ENCODE data around the gene ZNF225. TPM values are rescaled to one million over a fixed set of nuclear protein-coding genes. Genes with fewer than 3 reads are reported as not detected.

The ZNF225 gene
- total RNA-seq (1 to 10 TPM; 2.3 to 4.5 TPM), polyA plus RNA-seq (1 to 10 TPM in 1 of 2 donors, under 1 TPM in 1; 0.88 to 1.1 TPM)

DNA sequence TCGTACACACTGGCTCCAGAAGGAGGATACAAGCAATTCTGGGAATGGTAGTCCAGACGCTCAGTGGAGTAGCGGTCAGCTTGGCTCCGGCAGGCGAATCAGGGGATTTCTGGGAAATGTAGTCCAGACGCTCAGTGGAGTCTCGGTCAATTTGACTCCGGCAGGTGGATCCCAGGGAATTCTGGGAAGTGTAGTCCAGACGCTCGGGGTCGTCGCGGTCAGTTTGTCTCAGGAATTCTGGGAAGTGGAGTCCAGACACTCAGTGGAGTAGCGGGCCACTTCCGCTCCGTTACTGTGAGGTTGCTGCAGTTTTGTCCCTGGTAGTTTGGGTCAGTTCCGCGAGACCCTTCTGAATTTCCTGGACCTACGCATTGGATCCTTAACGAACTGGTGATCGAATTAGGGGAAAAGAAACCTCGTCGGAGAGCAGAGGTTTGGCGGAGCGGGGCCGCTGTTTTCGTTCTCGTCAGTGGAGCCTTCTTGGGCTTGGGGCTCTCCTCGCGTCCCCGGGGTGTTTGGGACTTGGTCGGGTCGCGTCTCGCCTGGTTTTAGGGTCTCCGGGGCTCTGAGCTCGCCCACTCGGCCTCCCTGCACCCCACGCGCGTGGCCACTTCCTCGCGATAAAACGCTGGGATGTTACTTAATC lies at the start of gene ZNF225:
Gene ZNF225, plus strand, starts transcription at position 262 of the 646 bp plus-strand sequence. CDS start 2,429 bp downstream, outside the sequence.
- peak; percentile 91 for DNase-seq (ENCODE audit: low spot score)
- TF ChIP-seq, protein P1, sequence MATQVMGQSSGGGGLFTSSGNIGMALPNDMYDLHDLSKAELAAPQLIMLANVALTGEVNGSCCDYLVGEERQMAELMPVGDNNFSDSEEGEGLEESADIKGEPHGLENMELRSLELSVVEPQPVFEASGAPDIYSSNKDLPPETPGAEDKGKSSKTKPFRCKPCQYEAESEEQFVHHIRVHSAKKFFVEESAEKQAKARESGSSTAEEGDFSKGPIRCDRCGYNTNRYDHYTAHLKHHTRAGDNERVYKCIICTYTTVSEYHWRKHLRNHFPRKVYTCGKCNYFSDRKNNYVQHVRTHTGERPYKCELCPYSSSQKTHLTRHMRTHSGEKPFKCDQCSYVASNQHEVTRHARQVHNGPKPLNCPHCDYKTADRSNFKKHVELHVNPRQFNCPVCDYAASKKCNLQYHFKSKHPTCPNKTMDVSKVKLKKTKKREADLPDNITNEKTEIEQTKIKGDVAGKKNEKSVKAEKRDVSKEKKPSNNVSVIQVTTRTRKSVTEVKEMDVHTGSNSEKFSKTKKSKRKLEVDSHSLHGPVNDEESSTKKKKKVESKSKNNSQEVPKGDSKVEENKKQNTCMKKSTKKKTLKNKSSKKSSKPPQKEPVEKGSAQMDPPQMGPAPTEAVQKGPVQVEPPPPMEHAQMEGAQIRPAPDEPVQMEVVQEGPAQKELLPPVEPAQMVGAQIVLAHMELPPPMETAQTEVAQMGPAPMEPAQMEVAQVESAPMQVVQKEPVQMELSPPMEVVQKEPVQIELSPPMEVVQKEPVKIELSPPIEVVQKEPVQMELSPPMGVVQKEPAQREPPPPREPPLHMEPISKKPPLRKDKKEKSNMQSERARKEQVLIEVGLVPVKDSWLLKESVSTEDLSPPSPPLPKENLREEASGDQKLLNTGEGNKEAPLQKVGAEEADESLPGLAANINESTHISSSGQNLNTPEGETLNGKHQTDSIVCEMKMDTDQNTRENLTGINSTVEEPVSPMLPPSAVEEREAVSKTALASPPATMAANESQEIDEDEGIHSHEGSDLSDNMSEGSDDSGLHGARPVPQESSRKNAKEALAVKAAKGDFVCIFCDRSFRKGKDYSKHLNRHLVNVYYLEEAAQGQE (IDR thresholded peaks at IDR 0.05), result peak; percentile 50
- TF ChIP-seq HNF4G (IDR thresholded peaks at IDR 0.05) (no peak), JUND (IDR thresholded peaks at IDR 0.05) (no peak), FOXA2 (IDR thresholded peaks at IDR 0.05) (peak; percentile 50), HNF4A (conservative IDR thresholded peaks at IDR 0.05) (peak; percentile 43 to 52), RXRA (IDR thresholded peaks at IDR 0.05) (peak; percentile 89 to 90), TAF1 (conservative IDR thresholded peaks at IDR 0.05) (peak; percentile 82), RAD21 (IDR thresholded peaks at IDR 0.05) (peak; percentile 52 to 57), SP1 (IDR thresholded peaks at IDR 0.05) (peak; percentile 76), GABPA (IDR thresholded peaks at IDR 0.05 in 1 of 2, conservative IDR thresholded peaks at IDR 0.05 in 1 of 2) (peak; percentile 77 to 96), NR2F2 (IDR thresholded peaks at IDR 0.05) (peak; percentile 81), EGR1 (IDR thresholded peaks at IDR 0.05; ENCODE audit: low read depth in 2 of 2) (peak; percentile 68 to 82), YY1 (IDR thresholded peaks at IDR 0.05) (peak; percentile 95), FOXA1 (IDR thresholded peaks at IDR 0.05) (peak; percentile 15)
- TF ChIP-seq, protein P2, sequence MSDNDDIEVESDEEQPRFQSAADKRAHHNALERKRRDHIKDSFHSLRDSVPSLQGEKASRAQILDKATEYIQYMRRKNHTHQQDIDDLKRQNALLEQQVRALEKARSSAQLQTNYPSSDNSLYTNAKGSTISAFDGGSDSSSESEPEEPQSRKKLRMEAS (IDR thresholded peaks at IDR 0.05), result peak; percentile 93
- TF ChIP-seq, protein P3, sequence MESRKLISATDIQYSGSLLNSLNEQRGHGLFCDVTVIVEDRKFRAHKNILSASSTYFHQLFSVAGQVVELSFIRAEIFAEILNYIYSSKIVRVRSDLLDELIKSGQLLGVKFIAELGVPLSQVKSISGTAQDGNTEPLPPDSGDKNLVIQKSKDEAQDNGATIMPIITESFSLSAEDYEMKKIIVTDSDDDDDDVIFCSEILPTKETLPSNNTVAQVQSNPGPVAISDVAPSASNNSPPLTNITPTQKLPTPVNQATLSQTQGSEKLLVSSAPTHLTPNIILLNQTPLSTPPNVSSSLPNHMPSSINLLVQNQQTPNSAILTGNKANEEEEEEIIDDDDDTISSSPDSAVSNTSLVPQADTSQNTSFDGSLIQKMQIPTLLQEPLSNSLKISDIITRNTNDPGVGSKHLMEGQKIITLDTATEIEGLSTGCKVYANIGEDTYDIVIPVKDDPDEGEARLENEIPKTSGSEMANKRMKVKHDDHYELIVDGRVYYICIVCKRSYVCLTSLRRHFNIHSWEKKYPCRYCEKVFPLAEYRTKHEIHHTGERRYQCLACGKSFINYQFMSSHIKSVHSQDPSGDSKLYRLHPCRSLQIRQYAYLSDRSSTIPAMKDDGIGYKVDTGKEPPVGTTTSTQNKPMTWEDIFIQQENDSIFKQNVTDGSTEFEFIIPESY (IDR thresholded peaks at IDR 0.05), result peak; percentile 96
- TF ChIP-seq, protein P4, sequence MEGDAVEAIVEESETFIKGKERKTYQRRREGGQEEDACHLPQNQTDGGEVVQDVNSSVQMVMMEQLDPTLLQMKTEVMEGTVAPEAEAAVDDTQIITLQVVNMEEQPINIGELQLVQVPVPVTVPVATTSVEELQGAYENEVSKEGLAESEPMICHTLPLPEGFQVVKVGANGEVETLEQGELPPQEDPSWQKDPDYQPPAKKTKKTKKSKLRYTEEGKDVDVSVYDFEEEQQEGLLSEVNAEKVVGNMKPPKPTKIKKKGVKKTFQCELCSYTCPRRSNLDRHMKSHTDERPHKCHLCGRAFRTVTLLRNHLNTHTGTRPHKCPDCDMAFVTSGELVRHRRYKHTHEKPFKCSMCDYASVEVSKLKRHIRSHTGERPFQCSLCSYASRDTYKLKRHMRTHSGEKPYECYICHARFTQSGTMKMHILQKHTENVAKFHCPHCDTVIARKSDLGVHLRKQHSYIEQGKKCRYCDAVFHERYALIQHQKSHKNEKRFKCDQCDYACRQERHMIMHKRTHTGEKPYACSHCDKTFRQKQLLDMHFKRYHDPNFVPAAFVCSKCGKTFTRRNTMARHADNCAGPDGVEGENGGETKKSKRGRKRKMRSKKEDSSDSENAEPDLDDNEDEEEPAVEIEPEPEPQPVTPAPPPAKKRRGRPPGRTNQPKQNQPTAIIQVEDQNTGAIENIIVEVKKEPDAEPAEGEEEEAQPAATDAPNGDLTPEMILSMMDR (IDR thresholded peaks at IDR 0.05; ENCODE audit: low read depth, low read length, missing input control), result peak; percentile 32
- TF ChIP-seq, protein P5, sequence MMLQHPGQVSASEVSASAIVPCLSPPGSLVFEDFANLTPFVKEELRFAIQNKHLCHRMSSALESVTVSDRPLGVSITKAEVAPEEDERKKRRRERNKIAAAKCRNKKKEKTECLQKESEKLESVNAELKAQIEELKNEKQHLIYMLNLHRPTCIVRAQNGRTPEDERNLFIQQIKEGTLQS (IDR thresholded peaks at IDR 0.05), result no peak
- H3K9me3 ChIP-seq (ENCODE audit: control insufficient read depth in 4 of 4, low read length in 3 of 4), result peaks cover 6 to 32% (median 18%) of the 10 kb centered on the region in 4 donors
- H3K4me1 ChIP-seq (ENCODE audit: control insufficient read depth in 4 of 4, insufficient read depth in 4 of 4, low read length in 3 of 4), result peaks cover 2 to 18% (median 15%) of the 10 kb centered on the region in 4 donors
- H3K27me3 ChIP-seq (ENCODE audit: control insufficient read depth in 4 of 4, insufficient read depth in 4 of 4, low read length in 3 of 4), result no peaks in the 10 kb centered on the region
- peak within 1 kb of the TSS; percentile 82 to 84 for H3K9ac ChIP-seq (ENCODE audit: low read depth in 1 of 2, low read length in 2 of 2)
- peak within 1 kb of the TSS; percentile 61 for H3K27ac ChIP-seq (ENCODE audit: low read depth in 1 of 2, low read length in 2 of 2)
- H3K36me3 ChIP-seq (ENCODE audit: control insufficient read depth in 4 of 4, insufficient read depth in 3 of 4, low read depth in 1 of 4, low read length in 3 of 4), result peaks cover 0 to 19% (median 13%) of the 10 kb centered on the region in 4 donors
- under 1% methylated on average over 44 of the region's 44 CpGs for WGBS
- peak within 1 kb of the TSS; percentile 67 to 100 (median 100) for H3K4me3 ChIP-seq (ENCODE audit: low read depth in 1 of 3, low read length in 3 of 3)

Measured in liver (tissue), 9 donors.